Peyer's patch (tissue), 4 donors: ENCODE data around the gene NRL.

ENCODE experiments used
- POLR2A ChIP-seq, 2 donors: fragments of 450-650 bp; IDR thresholded peaks; one replicate each; pipeline ENCODE4 v1.5.1; 2017; ENCODE audit warnings: antibody characterized with exemption in 2 of 2, mild to moderate bottlenecking in 2 of 2, moderate library complexity in 2 of 2
- TF ChIP-seq, protein P1 (sequence below), 6 experiments: fragments of 450-650 bp in 4 of 6; fragments of 200-600 bp in 2 of 6; sonication (generic) in 1 of 6; IDR thresholded peaks; one replicate each; pipeline ENCODE4 v1.5.1; 2017 to 2019; ENCODE audit warnings: antibody characterized with exemption in 6 of 6, mild to moderate bottlenecking in 3 of 6, moderate library complexity in 1 of 6

GRCh38 chr14:24150061-24150460, 35.3 kb upstream of the NRL start:
- TF ChIP-seq POLR2A (IDR thresholded peaks at IDR 0.05): no peak
- TF ChIP-seq, protein P1, sequence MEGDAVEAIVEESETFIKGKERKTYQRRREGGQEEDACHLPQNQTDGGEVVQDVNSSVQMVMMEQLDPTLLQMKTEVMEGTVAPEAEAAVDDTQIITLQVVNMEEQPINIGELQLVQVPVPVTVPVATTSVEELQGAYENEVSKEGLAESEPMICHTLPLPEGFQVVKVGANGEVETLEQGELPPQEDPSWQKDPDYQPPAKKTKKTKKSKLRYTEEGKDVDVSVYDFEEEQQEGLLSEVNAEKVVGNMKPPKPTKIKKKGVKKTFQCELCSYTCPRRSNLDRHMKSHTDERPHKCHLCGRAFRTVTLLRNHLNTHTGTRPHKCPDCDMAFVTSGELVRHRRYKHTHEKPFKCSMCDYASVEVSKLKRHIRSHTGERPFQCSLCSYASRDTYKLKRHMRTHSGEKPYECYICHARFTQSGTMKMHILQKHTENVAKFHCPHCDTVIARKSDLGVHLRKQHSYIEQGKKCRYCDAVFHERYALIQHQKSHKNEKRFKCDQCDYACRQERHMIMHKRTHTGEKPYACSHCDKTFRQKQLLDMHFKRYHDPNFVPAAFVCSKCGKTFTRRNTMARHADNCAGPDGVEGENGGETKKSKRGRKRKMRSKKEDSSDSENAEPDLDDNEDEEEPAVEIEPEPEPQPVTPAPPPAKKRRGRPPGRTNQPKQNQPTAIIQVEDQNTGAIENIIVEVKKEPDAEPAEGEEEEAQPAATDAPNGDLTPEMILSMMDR (IDR thresholded peaks at IDR 0.05): no peak
